ENCODE data around the gene RND2. TPM values are rescaled to one million over a fixed set of nuclear protein-coding genes. Genes with fewer than 3 reads are reported as not detected.

RND2 gene
- total and polyA plus RNA-seq, 2 of the 4 experiments (the other 2 are of a cell fraction) = 1.1 to 1.9 TPM

GRCh38 chr17:42992872-42993271, 32.2 kb upstream of the RND2 start:
- Histone ChIP-seq H2BK5ac (ENCODE audit: low read depth, low read length, poor library complexity, severe bottlenecking) (no peak overlapping the region), H3K56ac (ENCODE audit: extremely low read depth, insufficient read depth, low read length) (no peak overlapping the region), H2AK9ac (replicated peaks; ENCODE audit: low read depth, low read length, poor library complexity) (no peak overlapping the region), H3K18ac (ENCODE audit: low read depth, low read length) (no peak overlapping the region), H3K4me3 (ENCODE audit: insufficient read depth, low read depth, low read length) (no peak overlapping the region), H4K5ac (ENCODE audit: low read depth, low read length) (no peak overlapping the region), H3K9me3 (ENCODE audit: control insufficient read depth, insufficient read depth, low read length) (no peaks in the 10 kb centered on the region), H3K23ac (ENCODE audit: low read depth, low read length) (no peak overlapping the region), H2AK5ac (ENCODE audit: low read depth, low read length) (no peak overlapping the region), H4K8ac (ENCODE audit: low read depth in 2 of 2, low read length in 2 of 2) (no peak overlapping the region), H2BK20ac (ENCODE audit: low read depth, low read length) (no peak overlapping the region), H2AFZ (replicated peaks; ENCODE audit: low read length, poor library complexity) (no peak overlapping the region), H2BK120ac (ENCODE audit: low read depth, low read length) (no peak overlapping the region), H3K9ac (ENCODE audit: low read depth, low read length) (no peak overlapping the region), H3K79me1 (ENCODE audit: low read depth in 1 of 2, low read length in 2 of 2) (peaks cover 6 to 27% of the 10 kb centered on the region in 2 experiments; a peak in 3 of 4 replicates), H2BK15ac (ENCODE audit: low read depth, low read length) (no peak overlapping the region), H3K9me1 (ENCODE audit: insufficient read depth, low read length) (peaks cover 17% of the 10 kb centered on the region), H3K4me2 (ENCODE audit: low read depth, low read length) (no peak overlapping the region), H3K4me1 (ENCODE audit: control insufficient read depth, insufficient read depth, low read length) (peaks cover 3% of the 10 kb centered on the region; the same call in 1 of the 2 replicates), H4K20me1 (ENCODE audit: insufficient read depth, low read length) (no peaks in the 10 kb centered on the region), H3K14ac (replicated peaks; ENCODE audit: low read depth, low read length) (no peak overlapping the region), H3K36me3 (ENCODE audit: control insufficient read depth, insufficient read depth, low read length) (peaks cover 28% of the 10 kb centered on the region), H3K27me3 (ENCODE audit: control insufficient read depth, insufficient read depth, low read length) (no peaks in the 10 kb centered on the region), H4K91ac (ENCODE audit: insufficient read depth, low read depth, low read length) (no peak overlapping the region), H3K4ac (ENCODE audit: low read depth, low read length) (no peak overlapping the region), H3K27ac (ENCODE audit: insufficient read depth, low read length) (no peak overlapping the region)
- TF ChIP-seq RFX5 (IDR thresholded peaks at IDR 0.05; ENCODE audit: low read depth, low read length) (no peak), RAD21 (IDR thresholded peaks at IDR 0.05; ENCODE audit: low read length) (no peak), MAFK (IDR thresholded peaks at IDR 0.05; ENCODE audit: low read depth, low read length) (no peak), MXI1 (IDR thresholded peaks at IDR 0.05; ENCODE audit: borderline replicate concordance, low read depth, low read length) (no peak), USF2 (IDR thresholded peaks at IDR 0.05; ENCODE audit: low read depth, low read length) (no peak), NFE2L2 (IDR thresholded peaks at IDR 0.05; ENCODE audit: low read depth, low read length) (no peak), FOS (IDR thresholded peaks at IDR 0.05; ENCODE audit: low read depth, low read length) (no peak), RCOR1 (IDR thresholded peaks at IDR 0.05; ENCODE audit: insufficient replicate concordance, low read length) (no peak), BHLHE40 (IDR thresholded peaks at IDR 0.05; ENCODE audit: low read depth, low read length) (no peak), POLR2A (IDR thresholded peaks at IDR 0.05; ENCODE audit: low read depth, low read length) (no peak), SMC3 (IDR thresholded peaks at IDR 0.05; ENCODE audit: low read depth, low read length) (no peak), MAZ (IDR thresholded peaks at IDR 0.05; ENCODE audit: borderline replicate concordance, low read depth, low read length) (no peak)
- ATAC-seq (ENCODE audit: low read depth) = no peak
- intact Hi-C loops (cut with micrococcal nuclease) = loop anchor here (10.0 kb wide), 1 partner anchor 322 kb away; no protein-coding TSS in a partner anchor
- in situ Hi-C loops (cut with MboI; ENCODE audit: low sequenced_read_pairs) = loop anchor here (25.0 kb wide), 1 partner anchor 369 kb away; no protein-coding TSS in a partner anchor
- CTCF ChIA-PET = no interaction called here
- 88% methylated on average over 3 of the region's 5 CpGs; no CpG with 5 or more reads in 1 of the 2 experiments for WGBS, 2 experiments (ENCODE audit: extremely low coverage in 2 of 2, insufficient read length in 1 of 2)
- POLR2A ChIA-PET (ENCODE audit: unreplicated experiment) = no interaction called here
- no peak for DNase-seq
- dilution Hi-C loops (cut with HindIII; ENCODE audit: low sequenced_read_pairs, unreplicated experiment) = no loop called here
- TSS peak; percentile 58 for BruUV-seq (replicated peaks)

Data from IMR-90 (cell line).